Sigmoid colon (tissue), 7 donors: ENCODE measurements around the gene CHRNB4. TPM values are rescaled to one million over a fixed set of nuclear protein-coding genes. Genes with fewer than 3 reads are reported as not detected.

Experiments
- DNase-seq: peaks from one replicate; pipeline ENCODE4 v3.0.0-alpha.2; 2019
- H3K27ac ChIP-seq, 4 donors: fragments of 200-600 bp; sonication (generic); one replicate each; pipeline ENCODE4 v1.5.1; 2016 to 2019; ENCODE audit warnings: mild to moderate bottlenecking in 1 of 4
- H3K27me3 ChIP-seq, 3 donors: fragments of 200-600 bp; sonication (generic); one replicate each; pipeline ENCODE4 v1.5.1; 2019; ENCODE audit warnings: mild to moderate bottlenecking in 1 of 3
- H3K36me3 ChIP-seq, 4 donors: fragments of 200-600 bp; sonication (generic); one replicate each; pipeline ENCODE4 v1.5.1; 2016 to 2019
- H3K4me1 ChIP-seq, 4 donors: fragments of 200-600 bp; sonication (generic); one replicate each; pipeline ENCODE4 v1.5.1; 2017 to 2019
- H3K4me3 ChIP-seq, 4 donors: fragments of 200-600 bp; sonication (generic); one replicate each; pipeline ENCODE4 v1.5.1; 2017 to 2019; ENCODE audit warnings: mild to moderate bottlenecking in 2 of 4, moderate library complexity in 1 of 4
- H3K9me3 ChIP-seq, 4 donors: fragments of 200-600 bp in 3 of 4; sonication (generic) in 3 of 4; one replicate each; pipeline versions ENCODE4 v1.5.1 to v1.6.1; 2013 to 2019
- CTCF ChIP-seq, 4 experiments: fragments of 450-650 bp in 3 of 4; fragments of 200-600 bp in 1 of 4; IDR thresholded peaks; one replicate each; pipeline ENCODE4 v1.5.1; 2016 to 2019; ENCODE audit warnings: antibody characterized with exemption in 4 of 4, mild to moderate bottlenecking in 3 of 4, moderate library complexity in 2 of 4
- EP300 ChIP-seq, 4 donors: sonication (generic); formaldehyde crosslinking; IDR thresholded peaks; one replicate each; pipeline ENCODE4 v1.6.1; 2017; ENCODE audit warnings: antibody characterized with exemption in 4 of 4
- POLR2A ChIP-seq, 2 donors: fragments of 450-650 bp; IDR thresholded peaks; one replicate each; pipeline ENCODE4 v1.6.1; 2016; ENCODE audit warnings: antibody characterized with exemption in 2 of 2, mild to moderate bottlenecking in 2 of 2, moderate library complexity in 2 of 2
- POLR2AphosphoS5 ChIP-seq, 4 donors: sonication (generic); formaldehyde crosslinking; IDR thresholded peaks; one replicate each; pipeline ENCODE4 v1.6.1; 2017; ENCODE audit warnings: antibody characterized with exemption in 4 of 4
- WGBS, 2 donors: extraction: QIAGEN DNeasy Blood & Tissue Kit; methylation state at CpG; one replicate each; pipeline ENCODE4 v1.1.7; 2013; 5-methylcytosine and 5-hydroxymethylcytosine counted together
- intact Hi-C: fragments of 100-400 bp; cut with DNase I; formaldehyde crosslinking; loops from one replicate; pipeline ENCODE4 v1.15.1; 2023
- polyA plus RNA-seq, 3 donors: library from polyadenylated mRNA; stranded (reverse); fragments of 200-250 nt; gene quantifications; one replicate each; pipeline ENCODE4 v1.2.3, GENCODE V29; 2013
- total RNA-seq, 4 donors: library from RNA; depleted of rRNA; stranded (reverse); fragments of >200 nt; gene quantifications; one replicate each; pipeline ENCODE4 v1.1.0, GENCODE V29; 2016
- donor health status: healthy with polysubstance abuse.
- donor health status: Bipolar disorder and iron deficiency.
- donor health status: healthy.

Gene CHRNB4
- total and polyA plus RNA-seq, 7 donors: 0.33 to 2.5 (median 1.4) TPM; not detected in 2

- no peaks in the 10 kb centered on the region for H3K9me3 ChIP-seq
- peaks cover 0 to 11% (median 2%) of the 10 kb centered on the region in 4 donors for H3K4me1 ChIP-seq
- H3K36me3 ChIP-seq: no peaks in the 10 kb centered on the region
- H3K27ac ChIP-seq: no peak overlapping the region
- H3K27me3 ChIP-seq: no peaks in the 10 kb centered on the region
- intact Hi-C loops: no loop called here
- no peak overlapping the region for H3K4me3 ChIP-seq
- TF ChIP-seq EP300 (IDR thresholded peaks at IDR 0.05) (no peak), CTCF (IDR thresholded peaks at IDR 0.05) (no peak), POLR2AphosphoS5 (IDR thresholded peaks at IDR 0.05) (no peak), POLR2A (IDR thresholded peaks at IDR 0.05) (no peak)
- 83 to 91% methylated on average over 10 of the region's 10 CpGs for WGBS, 2 donors
- DNase-seq: no peak
These were observed 5.7 kb downstream of the CHRNB4 start for GRCh38 chr15:78635346-78635745.

DNA sequence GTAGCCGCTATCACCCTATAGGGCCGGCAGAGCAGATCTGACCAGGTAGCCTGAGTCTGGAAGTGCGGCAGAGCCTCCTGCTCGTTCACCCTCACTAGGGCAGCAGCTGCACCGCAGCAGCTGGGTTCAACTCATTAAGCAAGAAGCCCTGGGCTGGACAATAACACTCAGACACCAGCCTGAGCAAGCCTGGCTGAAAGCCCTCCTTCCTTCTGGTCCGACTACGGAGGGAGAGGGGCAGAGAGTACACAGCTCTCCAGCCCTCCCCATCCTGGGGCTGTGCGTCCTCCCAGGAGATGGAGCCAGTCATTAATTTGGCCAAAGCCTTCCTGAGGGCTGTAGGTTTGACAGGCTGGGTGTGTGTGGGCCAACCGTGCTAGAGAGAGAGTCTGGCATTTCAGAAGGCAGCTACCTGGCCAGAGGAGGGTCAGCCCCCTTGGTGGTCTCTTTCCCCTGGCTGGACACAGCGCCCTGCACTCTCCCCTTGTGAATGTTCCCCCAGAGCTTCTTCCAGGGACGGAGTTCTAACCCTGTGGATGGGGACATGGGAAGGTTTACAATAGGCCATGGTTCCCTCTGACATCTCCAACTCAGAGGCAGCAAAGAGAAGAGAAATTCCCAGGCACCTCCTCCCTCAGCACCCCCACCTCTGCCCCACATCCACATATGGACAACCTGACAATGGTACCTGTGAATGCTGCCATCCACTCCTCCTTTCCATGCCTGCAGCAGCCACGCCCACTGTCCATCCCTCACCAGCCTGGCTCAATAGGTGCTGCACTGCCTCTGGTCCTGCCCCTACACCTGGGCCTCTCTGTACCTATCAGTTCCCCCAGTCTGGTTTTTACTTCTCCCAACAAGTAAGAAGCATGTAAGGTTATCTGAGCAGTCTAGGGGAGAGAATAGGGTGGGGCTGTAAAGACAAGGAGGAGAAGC lies 6.5 kb downstream of the CHRNB4 start:
- intact Hi-C loops: no loop called here
- WGBS, 2 donors: 86% methylated on average over 12 of the region's 12 CpGs
- no peak overlapping the region for H3K4me3 ChIP-seq
- DNase-seq: no peak
- no peak overlapping the region for H3K27ac ChIP-seq
- H3K4me1 ChIP-seq: peaks cover 0 to 10% (median 0%) of the 10 kb centered on the region in 4 donors
- H3K9me3 ChIP-seq: no peaks in the 10 kb centered on the region
- no peak for TF ChIP-seq CTCF (IDR thresholded peaks at IDR 0.05)
- no peak for TF ChIP-seq POLR2A (IDR thresholded peaks at IDR 0.05)
- no peak for TF ChIP-seq EP300 (IDR thresholded peaks at IDR 0.05)
- no peaks in the 10 kb centered on the region for H3K27me3 ChIP-seq
- no peaks in the 10 kb centered on the region for H3K36me3 ChIP-seq

- DNase-seq: no peak
- intact Hi-C loops: no loop called here
- Histone ChIP-seq H3K27me3 (no peaks in the 10 kb centered on the region), H3K4me1 (peaks cover 0 to 4% (median 0%) of the 10 kb centered on the region in 4 donors), H3K27ac (no peak overlapping the region), H3K9me3 (no peaks in the 10 kb centered on the region), H3K36me3 (no peaks in the 10 kb centered on the region), H3K4me3 (no peak overlapping the region)
- 88 to 94% methylated on average over 2 of the region's 2 CpGs for WGBS, 2 donors
- TF ChIP-seq POLR2AphosphoS5 (IDR thresholded peaks at IDR 0.05) (no peak), POLR2A (IDR thresholded peaks at IDR 0.05) (no peak), CTCF (IDR thresholded peaks at IDR 0.05) (no peak), EP300 (IDR thresholded peaks at IDR 0.05) (no peak)
These were observed 7.7 kb downstream of the CHRNB4 start for GRCh38 chr15:78633348-78633747.

DNA sequence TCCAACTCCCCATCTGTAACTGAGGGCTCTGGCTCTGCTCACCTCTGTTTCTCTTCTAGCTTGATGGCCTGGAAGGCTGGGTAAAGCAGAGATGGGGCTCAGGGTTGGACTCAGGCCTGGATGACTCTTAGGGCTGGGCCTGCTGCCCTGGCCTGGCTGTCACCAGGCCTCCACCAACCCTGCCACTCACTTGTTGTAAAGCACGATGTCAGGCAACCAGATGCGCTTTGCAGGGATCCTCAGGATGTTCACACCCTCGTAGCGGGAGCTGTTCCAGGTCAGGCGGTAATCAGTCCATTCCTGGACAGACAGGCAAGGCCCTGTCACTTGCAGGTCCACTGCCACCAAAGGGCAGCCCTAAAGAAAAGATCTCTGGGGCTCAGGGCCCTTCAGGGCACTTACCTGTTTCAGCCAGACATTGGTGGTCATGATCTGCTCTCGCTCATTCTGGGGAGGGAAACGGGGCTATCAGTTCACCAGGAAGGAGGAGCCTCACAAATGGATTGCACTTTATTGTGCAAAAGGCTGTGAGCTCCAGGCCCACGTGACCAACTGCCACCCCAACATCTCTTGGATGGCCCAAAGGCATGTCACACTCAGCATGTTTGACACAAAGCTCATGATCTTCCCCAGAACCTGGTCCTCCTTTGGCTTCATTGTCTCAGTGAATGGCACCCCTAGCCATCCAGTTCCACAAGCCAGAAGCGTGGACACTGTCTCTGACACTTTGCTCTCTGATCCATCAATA lies 9.9 kb downstream of the CHRNB4 start:
- Histone ChIP-seq H3K4me1 (no peaks in the 10 kb centered on the region), H3K27me3 (no peaks in the 10 kb centered on the region), H3K4me3 (no peak overlapping the region), H3K9me3 (no peaks in the 10 kb centered on the region), H3K27ac (no peak overlapping the region), H3K36me3 (no peaks in the 10 kb centered on the region)
- WGBS, 2 donors: 78 to 85% methylated on average over 9 of the region's 9 CpGs
- TF ChIP-seq POLR2AphosphoS5 (IDR thresholded peaks at IDR 0.05) (no peak), CTCF (IDR thresholded peaks at IDR 0.05) (no peak), POLR2A (IDR thresholded peaks at IDR 0.05) (no peak)
- intact Hi-C loops: no loop called here
- no peak for DNase-seq
